ENCODE results near the gene H3-3A.

The H3-3A gene

DNA sequence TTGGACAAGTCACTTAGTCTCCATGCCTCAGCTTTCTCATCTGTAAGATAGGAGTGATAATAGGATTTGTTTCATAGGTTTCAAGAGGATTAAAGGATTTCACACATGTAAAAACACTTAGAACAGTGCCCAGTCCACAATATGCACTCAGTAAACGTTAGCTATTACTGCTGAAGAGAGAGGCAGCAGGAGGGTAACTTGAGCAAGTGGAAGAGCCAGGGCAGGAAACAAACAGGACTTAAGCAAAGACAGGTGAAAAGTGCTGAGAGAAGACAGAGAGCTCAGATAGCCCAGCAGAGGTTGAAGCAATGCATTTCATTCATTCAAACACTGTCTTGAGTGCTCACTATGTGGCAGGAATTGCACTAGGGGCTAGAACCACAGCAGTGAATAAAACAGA is 21.1 kb upstream of the H3-3A start:
- H3K4me1 Mint-ChIP-seq (ENCODE audit: low read depth) = no peaks in the 10 kb centered on the region
- H3K27ac Mint-ChIP-seq = no peak overlapping the region
- H3K27me3 Mint-ChIP-seq (ENCODE audit: low read depth) = peaks cover 9% of the 10 kb centered on the region
- H3K36me3 Mint-ChIP-seq (ENCODE audit: low read depth) = no peaks in the 10 kb centered on the region
- no peaks in the 10 kb centered on the region for H3K9me3 Mint-ChIP-seq
- no peak overlapping the region for H3K4me3 Mint-ChIP-seq

DNA sequence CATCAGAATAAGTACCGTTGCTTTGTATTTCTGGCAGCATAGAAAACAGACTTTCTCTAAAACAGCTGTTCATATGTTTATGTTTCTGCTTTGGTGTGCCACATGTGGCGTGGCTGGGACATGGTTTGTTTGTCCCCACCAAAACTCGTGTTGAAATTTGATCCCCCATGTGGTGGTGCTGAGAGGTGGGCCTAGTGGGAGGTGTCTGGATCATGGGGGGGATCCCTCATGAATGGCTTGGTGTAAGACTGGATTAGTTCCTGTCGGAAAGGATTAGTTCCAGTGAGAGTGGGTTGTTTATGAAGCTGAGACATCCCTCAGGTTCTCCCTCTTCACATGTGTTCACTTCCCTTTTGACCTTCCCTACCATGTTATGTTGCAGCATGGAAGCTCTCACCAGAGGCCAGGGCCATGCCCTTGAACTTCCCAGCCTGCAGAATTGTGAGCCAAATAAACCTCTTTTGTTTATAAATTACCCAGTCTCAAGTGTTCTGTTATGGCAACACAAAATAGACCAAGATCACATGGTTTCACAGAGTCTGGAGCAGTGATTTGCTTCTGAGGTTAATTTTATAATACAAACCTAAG is 17.9 kb upstream of the H3-3A start:
- Mint-ChIP-seq H3K9me3 (no peaks in the 10 kb centered on the region), H3K27me3 (ENCODE audit: low read depth) (peaks cover 10% of the 10 kb centered on the region), H3K27ac (no peak overlapping the region), H3K4me1 (ENCODE audit: low read depth) (no peaks in the 10 kb centered on the region), H3K36me3 (ENCODE audit: low read depth) (no peaks in the 10 kb centered on the region), H3K4me3 (no peak overlapping the region)

DNA sequence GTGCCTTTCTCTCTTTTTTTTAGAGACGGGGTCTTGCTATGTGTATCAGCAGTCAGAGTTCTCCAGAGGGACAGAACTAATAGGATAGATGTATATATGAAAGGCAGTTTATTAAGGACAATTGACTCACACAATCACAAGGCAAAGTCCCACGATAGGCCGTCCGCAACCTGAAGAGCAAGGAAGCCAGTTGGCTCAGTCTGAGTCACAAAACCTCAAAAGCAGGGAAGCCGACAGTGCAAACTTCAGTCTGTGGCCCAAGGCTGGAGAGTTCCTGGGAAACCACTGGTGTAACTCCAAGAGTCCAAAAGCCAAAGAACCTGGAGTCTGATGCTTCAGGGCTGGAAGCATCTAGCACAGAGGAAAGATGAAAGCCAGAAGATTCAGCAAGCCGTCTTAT is 16.3 kb upstream of the H3-3A start:
- H3K27ac Mint-ChIP-seq = no peak overlapping the region
- H3K4me3 Mint-ChIP-seq = no peak overlapping the region
- no peaks in the 10 kb centered on the region for H3K9me3 Mint-ChIP-seq
- no peaks in the 10 kb centered on the region for H3K4me1 Mint-ChIP-seq (ENCODE audit: low read depth)
- peaks cover 10% of the 10 kb centered on the region for H3K27me3 Mint-ChIP-seq (ENCODE audit: low read depth)
- no peaks in the 10 kb centered on the region for H3K36me3 Mint-ChIP-seq (ENCODE audit: low read depth)

DNA sequence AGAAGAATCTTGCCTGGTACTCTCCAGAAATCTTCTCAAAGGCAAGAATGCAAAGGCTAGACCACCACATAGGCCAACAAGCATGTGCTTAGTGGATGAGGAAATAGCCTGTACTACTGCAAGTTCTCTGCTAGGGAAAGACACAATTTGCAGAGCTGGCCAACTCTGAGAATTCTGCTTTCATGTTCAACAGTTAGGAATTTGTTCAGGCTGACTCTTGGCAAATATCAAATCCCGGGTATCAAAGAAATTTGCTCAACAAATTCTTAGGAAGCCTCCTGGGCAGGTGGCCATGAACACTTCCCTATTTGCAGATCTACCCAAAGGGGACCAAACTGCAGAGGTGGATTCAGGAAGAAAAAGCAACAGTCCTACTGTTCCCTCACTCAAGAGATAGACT is 15.0 kb upstream of the H3-3A start:
- Mint-ChIP-seq H3K4me1 (ENCODE audit: low read depth) (no peaks in the 10 kb centered on the region), H3K4me3 (no peak overlapping the region), H3K27me3 (ENCODE audit: low read depth) (peaks cover 10% of the 10 kb centered on the region), H3K9me3 (no peaks in the 10 kb centered on the region), H3K27ac (no peak overlapping the region), H3K36me3 (ENCODE audit: low read depth) (no peaks in the 10 kb centered on the region)

DNA sequence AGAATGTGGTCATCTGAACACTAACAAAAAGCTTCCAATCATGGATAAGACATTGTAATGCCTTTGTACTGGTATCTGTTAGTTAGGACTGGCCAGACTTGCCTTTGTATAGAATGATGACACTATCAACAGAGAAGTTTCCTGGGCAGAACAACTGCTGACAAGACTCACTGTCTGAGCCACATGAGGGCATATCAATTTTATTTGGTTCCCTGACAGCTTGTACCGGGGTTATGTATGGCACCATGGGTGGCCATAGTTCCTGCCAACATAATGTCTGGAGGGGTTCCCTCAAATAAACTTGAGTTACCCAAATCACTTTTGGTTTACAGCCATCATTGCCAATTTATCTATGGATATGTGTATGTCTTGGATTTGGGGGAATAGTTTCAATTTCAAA is 13.6 kb upstream of the H3-3A start:
- no peak overlapping the region for H3K4me3 Mint-ChIP-seq
- no peak overlapping the region for H3K27ac Mint-ChIP-seq
- no peaks in the 10 kb centered on the region for H3K36me3 Mint-ChIP-seq (ENCODE audit: low read depth)
- H3K9me3 Mint-ChIP-seq = no peaks in the 10 kb centered on the region
- no peaks in the 10 kb centered on the region for H3K4me1 Mint-ChIP-seq (ENCODE audit: low read depth)
- peaks cover 10% of the 10 kb centered on the region for H3K27me3 Mint-ChIP-seq (ENCODE audit: low read depth)

DNA sequence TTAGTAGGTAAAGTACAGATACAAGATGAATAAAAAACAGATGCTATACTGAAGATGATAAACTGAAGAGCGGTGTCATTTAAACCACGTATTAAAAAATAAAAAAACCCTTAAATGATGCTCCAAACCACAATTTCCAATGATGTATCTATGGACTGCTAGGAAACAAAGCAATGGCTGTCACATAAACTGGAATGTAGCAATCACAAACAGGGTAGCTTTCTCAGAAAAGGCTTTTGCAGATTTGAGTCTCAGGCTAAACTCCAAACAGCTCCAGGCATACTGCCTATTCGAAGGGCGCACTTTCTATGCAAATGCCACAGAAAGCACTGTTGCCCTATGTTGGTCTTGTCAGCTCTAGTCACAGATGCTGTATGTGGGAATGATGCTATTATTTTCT is 12.4 kb upstream of the H3-3A start:
- H3K27ac Mint-ChIP-seq = no peak overlapping the region
- peaks cover 10% of the 10 kb centered on the region for H3K27me3 Mint-ChIP-seq (ENCODE audit: low read depth)
- H3K36me3 Mint-ChIP-seq (ENCODE audit: low read depth) = no peaks in the 10 kb centered on the region
- no peak overlapping the region for H3K4me3 Mint-ChIP-seq
- H3K4me1 Mint-ChIP-seq (ENCODE audit: low read depth) = no peaks in the 10 kb centered on the region
- no peaks in the 10 kb centered on the region for H3K9me3 Mint-ChIP-seq

DNA sequence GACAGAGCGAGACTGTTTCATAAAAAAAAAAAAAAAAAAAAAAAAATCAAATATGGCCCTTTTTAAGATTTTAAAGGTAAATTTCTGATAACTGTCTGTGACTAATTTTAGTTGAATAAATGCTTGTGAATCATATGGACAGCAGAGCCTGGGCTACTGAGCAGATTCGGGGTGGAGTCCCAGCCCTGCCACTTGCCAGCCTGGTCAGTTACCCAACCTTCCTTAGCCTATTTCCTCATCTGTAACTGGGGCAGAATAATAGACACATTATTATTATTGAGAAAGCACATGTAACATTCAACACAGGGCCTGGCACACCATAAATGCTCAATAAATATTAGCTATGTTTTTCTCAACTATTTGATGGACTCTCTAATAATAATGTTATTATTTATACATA is 11.2 kb upstream of the H3-3A start:
- Mint-ChIP-seq H3K27ac (no peak overlapping the region), H3K9me3 (no peaks in the 10 kb centered on the region), H3K27me3 (ENCODE audit: low read depth) (peaks cover 6% of the 10 kb centered on the region), H3K36me3 (ENCODE audit: low read depth) (peaks cover 3% of the 10 kb centered on the region), H3K4me3 (no peak overlapping the region), H3K4me1 (ENCODE audit: low read depth) (no peaks in the 10 kb centered on the region)

DNA sequence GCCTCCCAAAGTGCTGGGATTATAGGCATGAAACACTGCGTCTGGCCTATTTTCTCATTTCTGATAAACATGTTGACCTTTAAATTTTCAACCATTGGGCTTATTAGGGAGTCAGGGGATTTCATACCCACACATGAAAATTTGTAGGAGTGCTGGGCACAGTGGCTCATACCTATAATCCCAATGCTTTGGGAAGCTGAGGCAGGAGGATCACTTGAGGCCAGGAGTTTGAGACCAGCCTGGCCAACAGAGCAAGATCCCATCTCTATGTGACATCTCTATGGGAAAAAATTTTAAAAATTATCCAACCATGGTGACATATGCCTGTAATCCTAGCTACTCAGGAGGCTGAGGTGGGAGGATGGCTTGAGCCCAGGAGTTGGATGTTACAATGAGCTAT is 10.5 kb upstream of the H3-3A start:
- Mint-ChIP-seq H3K4me1 (ENCODE audit: low read depth) (no peaks in the 10 kb centered on the region), H3K4me3 (no peak overlapping the region), H3K27ac (no peak overlapping the region), H3K9me3 (no peaks in the 10 kb centered on the region), H3K36me3 (ENCODE audit: low read depth) (peaks cover 3% of the 10 kb centered on the region), H3K27me3 (ENCODE audit: low read depth) (peaks cover 1% of the 10 kb centered on the region)

DNA sequence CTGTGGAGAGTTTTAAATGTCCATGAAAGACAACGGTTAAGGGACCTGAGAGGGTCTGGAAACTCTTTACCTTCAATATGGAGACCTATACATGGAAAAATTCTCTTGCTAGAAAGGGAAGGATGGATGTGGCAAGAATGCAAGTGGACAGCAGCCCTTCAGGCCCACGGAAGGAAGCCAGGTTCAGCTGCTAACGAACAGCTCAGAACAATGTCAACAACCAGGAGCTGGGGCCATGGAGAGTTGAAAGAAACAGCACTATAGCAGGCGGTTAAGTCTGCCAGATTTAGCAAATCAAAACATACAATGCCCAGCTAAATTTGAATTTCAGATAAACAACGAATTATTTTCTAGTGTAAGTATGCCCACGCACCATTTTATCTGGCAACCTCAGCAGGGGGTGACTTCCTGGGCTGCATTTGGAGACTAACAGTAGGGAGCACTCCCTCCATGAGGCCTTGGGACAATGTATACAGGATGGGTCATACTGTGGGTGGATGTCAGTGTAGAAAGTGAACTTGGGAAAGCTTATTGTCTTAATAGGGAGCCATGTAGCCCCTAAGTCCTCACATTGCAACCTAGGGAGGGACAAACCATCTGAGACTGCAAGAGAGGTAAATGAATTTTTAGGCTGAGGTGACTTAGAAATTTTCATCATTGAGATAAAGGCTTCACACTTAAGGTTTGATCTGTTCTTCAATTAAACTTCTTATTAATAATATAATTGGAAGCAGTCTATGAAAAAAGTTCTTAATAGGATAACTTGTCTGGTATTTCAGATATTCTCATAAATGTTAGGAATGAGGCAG is 7.8 kb upstream of the H3-3A start:
- Mint-ChIP-seq H3K4me1 (ENCODE audit: low read depth) (peaks cover 3% of the 10 kb centered on the region), H3K27ac (no peak overlapping the region), H3K9me3 (no peaks in the 10 kb centered on the region), H3K4me3 (no peak overlapping the region), H3K27me3 (ENCODE audit: low read depth) (no peaks in the 10 kb centered on the region), H3K36me3 (ENCODE audit: low read depth) (peaks cover 12% of the 10 kb centered on the region)

DNA sequence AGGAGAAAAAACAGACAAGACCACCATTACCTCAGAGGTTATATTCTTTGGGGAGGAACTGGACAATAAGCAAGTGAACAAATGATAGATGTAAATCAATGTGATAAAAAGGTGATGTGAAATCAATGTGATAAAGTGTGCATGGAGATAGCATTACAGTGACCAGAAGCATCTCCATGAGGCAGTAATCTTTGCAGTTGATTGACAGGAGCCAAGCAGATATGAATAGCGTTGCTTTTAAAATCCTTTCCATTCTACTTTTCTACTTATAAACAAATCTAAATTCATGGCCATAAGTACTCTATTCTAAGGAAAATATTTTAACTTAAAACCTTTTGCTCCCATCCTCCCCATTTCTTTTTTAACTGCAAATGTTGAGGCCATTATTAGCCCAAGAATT is 2.8 kb upstream of the H3-3A start:
- Mint-ChIP-seq H3K27me3 (ENCODE audit: low read depth) (no peaks in the 10 kb centered on the region), H3K9me3 (no peaks in the 10 kb centered on the region)

DNA sequence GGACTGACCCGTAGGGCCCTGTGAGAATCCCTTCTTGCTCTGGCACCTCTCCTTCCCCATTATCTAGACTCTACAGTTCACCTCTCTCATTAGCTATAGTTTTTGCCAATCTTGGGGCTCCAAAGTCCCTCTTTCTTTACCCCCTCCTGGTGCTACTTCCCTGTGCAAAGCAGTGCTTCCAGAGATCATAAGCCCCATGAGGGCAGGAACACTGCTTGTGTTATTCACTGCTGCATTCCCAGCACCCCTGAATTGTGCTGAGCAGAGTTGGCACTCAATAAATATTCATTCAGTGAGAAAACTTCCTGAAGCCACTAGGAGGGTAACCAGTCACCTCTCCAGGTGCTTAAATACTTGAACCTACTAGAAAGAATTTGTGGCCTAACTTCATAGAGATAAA is 2.1 kb upstream of the H3-3A start:
- Mint-ChIP-seq H3K36me3 (ENCODE audit: low read depth) (peaks cover 31% of the 10 kb centered on the region), H3K4me3 (no peak overlapping the region), H3K27me3 (ENCODE audit: low read depth) (no peaks in the 10 kb centered on the region), H3K27ac (no peak overlapping the region), H3K4me1 (ENCODE audit: low read depth) (peaks cover 19% of the 10 kb centered on the region), H3K9me3 (no peaks in the 10 kb centered on the region)

More for the DNA sequence above, 2.8 kb upstream of the H3-3A start:
- H3K36me3 Mint-ChIP-seq (ENCODE audit: low read depth) = peaks cover 28% of the 10 kb centered on the region
- no peak overlapping the region for H3K4me3 Mint-ChIP-seq
- H3K27ac Mint-ChIP-seq = no peak overlapping the region
- H3K4me1 Mint-ChIP-seq (ENCODE audit: low read depth) = peaks cover 15% of the 10 kb centered on the region

DNA sequence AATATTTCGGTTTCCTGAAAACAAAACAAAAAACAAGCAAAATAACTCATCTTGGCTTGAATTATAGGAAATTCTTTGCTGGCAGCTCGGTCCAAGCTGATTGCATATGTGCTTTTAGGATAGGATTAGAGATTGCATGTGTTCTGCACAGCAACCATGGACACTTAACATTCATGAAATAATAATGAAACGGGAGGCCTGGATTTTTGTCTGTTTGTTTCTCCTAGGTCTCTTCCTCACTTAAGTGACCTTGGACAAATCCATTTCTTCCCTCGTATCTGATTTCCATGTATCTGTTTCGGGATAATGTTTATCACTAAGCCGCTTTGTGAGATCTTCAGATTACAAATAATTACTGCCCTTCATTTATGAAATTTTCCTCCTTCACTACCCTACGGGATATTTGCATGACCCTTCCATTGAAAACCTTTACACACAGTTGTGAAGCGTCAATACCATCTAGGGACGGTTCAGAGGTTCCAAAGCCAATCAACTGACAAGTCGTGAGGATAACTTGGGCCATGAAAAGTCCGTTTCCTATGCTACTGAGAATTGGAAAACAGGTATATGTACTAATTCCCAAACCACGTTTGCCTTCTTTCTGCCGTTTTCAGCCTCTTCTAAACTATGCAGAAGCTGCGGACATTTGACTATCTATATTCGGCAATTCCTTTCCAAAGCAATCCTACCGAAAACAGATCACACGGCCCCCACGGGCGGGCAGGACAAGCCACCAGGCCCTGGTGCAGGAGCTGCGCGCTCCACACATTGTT is 1.3 kb upstream of the H3-3A start:
- Mint-ChIP-seq H3K4me3 (peak overlapping the region; percentile 83), H3K27ac (peak overlapping the region; percentile 63), H3K4me1 (ENCODE audit: low read depth) (peaks cover 27% of the 10 kb centered on the region), H3K27me3 (ENCODE audit: low read depth) (no peaks in the 10 kb centered on the region), H3K36me3 (ENCODE audit: low read depth) (peaks cover 37% of the 10 kb centered on the region), H3K9me3 (no peaks in the 10 kb centered on the region)

DNA sequence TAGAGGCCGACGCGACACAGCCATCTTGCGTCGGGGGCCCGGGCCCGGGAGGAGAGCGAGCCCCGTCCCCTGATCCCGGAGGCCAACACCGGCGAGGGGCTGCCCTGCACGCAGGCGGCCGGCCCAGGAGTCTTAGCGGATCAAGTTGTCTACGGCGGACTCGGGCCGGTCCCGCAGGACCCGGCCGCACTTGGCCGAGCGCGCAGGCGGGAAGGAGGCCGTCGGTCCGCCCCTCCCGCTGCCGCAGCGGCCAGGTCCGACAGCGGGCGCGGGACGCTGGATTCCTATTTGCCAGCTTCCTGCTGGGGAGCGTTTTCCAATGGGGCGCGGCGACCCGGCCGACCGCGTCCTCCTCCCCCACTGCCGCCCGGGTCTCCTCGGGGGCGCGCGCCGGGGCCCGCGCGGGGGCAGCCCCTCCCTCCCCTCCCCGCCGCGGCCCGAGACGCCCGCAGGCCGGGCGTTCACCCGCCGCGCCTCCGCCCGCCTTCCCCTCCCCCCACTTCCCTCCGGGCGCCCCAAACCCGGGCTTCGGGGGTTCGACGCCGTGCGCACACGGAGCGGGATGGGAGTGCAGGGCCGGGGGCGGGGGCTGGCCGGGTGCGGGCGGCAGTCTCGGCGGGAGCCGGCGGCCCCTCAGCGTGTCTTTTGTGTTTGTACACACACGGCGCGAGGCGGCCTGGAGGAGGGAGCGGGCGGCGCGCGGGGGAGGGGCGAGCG is 517 bp upstream of the H3-3A start:
- Mint-ChIP-seq H3K36me3 (ENCODE audit: low read depth) (peaks cover 40% of the 10 kb centered on the region), H3K4me1 (ENCODE audit: low read depth) (peaks cover 30% of the 10 kb centered on the region)

DNA sequence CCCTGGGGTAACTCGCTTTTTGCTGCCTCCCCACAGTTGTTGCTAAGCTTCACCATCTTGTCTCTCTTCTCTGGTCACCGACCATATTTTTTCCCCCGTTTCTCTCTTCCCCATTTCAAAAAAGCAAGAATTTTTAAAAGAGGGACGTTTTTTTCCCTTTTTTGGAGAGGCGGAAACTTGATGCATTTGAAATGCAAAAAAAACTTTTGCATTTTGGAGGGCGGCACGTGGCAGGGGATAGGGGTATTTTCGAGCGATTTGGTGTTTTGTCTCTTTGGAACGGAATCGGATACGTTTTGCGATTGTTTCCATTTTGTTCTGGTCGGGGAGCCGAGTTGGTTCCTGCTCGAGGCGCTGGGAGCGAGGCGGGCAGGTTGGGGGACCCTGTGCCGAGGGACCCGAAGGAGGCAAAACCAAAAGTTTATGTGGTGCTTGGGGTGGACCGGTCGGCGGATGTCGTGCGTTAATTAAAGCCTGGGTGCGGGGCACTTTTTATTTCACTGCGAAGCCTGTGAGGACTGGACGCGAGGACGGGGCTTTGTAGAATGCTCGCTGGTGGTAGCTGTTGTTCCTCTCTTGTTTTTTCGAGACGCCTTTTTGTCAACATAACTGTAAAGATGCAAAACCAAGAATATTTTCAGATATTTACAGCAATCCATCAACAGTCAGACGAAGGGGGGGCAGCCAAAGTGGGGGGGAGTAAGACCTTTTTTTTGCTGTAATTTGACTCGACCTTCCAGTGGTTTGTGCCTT is 884 bp downstream of the H3-3A start:
- Mint-ChIP-seq H3K4me3 (peak overlapping the region; percentile 100), H3K4me1 (ENCODE audit: low read depth) (peaks cover 40% of the 10 kb centered on the region), H3K9me3 (no peaks in the 10 kb centered on the region), H3K27me3 (ENCODE audit: low read depth) (no peaks in the 10 kb centered on the region), H3K27ac (peak overlapping the region; percentile 100), H3K36me3 (ENCODE audit: low read depth) (peaks cover 49% of the 10 kb centered on the region)

More for the DNA sequence above, 517 bp upstream of the H3-3A start:
- H3K9me3 Mint-ChIP-seq = no peaks in the 10 kb centered on the region
- peak overlapping the region; percentile 63 for H3K27ac Mint-ChIP-seq
- H3K27me3 Mint-ChIP-seq (ENCODE audit: low read depth) = no peaks in the 10 kb centered on the region
- H3K4me3 Mint-ChIP-seq = peak overlapping the region; percentile 100

All from T-helper 1 cell treated with Interleukin-12 subunit alpha and Interleukin-12 subunit beta and Interleukin-4 antibody, amounts not matched to agents 30 μg/mL and 1 μg/mL, for 36 hours (primary cell).